HG03565 (cell line): ENCODE measurements around the gene SNAP47.

Experiments used
- ATAC-seq: cut with Tn5 transposase; IDR thresholded peaks from one replicate; pipeline ENCODE4 v1.9.1; 2021; ENCODE audit warnings: mild to moderate bottlenecking, moderate library complexity; ENCODE audit not compliant: unreplicated experiment

Gene SNAP47

GRCh38 chr1:227793948-227794816 is 58.9 kb downstream of the SNAP47 start:
- ATAC-seq: no peak

DNA sequence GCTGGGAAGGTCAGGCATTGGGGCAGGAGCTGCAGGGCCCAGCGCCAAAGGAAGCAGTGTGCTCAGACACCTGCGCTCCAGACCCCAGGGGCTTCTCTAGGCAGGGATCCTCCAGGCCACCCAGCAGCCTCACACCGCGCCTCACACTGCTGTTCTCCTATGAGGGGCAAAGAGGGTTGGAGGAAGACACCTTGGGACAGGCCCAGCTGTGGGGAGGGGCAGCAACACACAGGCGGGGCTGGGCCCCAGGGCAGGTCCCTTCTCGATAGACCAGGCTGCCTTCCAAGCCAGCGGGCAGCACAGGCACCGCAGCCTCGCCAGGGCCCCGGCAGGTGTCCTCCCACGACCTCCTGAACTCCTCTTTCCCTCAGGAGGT is 59.6 kb downstream of the SNAP47 start:
- ATAC-seq: no peak

- no peak for ATAC-seq
Measured at GRCh38 chr1:227795732-227796131, 60.5 kb downstream of the SNAP47 start.

DNA sequence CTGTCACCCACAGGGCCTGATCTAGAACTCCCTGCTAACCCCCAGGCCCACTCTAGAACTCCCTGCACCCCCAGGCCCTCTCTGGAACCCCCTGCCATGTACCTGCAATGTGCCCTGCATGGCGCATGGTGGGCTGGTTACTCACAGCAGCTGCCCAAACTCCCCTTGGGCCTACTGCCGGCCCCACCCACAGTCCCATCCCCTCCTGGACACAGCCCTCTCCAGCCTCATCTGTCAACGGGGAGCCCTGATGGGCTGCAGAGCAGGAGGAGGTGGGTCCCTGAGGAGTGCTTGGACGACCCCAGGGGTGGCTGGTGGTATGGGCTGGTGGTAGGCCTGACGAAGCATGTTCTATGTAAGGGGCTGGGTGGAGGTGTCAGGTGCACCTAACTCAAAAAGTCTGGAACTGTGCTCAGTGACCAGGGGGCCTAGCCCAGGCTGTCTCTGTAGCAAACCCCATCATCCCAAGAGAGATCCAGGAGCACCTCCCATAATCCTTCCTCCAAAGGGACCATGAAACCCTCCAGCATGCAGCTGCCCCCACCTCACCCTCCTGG is 61.2 kb downstream of the SNAP47 start:
- no peak for ATAC-seq

DNA sequence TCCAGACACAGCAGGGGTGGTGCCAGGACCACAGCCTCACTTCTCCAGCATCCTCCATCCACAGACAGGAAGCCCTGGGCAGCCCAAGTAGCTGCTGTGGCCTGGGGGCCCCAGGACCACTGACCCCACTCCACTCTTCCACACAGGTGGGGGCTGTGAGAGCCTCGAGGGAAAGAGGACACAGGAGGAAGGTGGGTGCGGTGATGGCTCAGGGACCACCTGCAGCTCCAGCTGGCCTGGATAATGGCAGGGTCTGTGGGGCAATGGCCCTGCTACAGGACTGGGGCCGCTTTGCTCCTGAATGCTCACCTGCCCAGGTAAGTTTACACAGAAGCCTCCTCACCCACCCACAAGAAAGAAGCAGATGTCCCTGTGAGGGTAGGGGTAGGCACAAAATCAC is 61.9 kb downstream of the SNAP47 start:
- ATAC-seq: no peak

DNA sequence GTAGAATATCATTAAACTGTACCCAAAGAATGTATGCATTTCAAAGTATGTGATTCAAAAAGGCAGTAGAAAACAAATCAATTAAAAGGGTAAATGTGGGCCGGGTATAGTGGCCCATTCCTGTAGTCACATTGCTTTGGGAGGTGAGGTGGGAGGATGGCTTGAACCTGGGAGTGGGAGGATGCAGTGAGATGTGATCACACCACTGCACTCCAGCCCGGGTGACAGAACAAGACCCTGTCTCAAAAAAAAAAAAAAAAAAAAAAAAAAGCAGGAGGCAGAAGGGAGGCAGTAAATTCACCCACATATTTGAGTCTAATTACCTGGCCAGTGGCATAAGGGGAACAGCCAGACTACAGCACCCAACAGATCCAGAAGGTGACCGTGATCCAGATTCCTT is 62.4 kb downstream of the SNAP47 start:
- no peak for ATAC-seq

- no peak for ATAC-seq
Measured at GRCh38 chr1:227798078-227798802, 63.0 kb downstream of the SNAP47 start.

DNA sequence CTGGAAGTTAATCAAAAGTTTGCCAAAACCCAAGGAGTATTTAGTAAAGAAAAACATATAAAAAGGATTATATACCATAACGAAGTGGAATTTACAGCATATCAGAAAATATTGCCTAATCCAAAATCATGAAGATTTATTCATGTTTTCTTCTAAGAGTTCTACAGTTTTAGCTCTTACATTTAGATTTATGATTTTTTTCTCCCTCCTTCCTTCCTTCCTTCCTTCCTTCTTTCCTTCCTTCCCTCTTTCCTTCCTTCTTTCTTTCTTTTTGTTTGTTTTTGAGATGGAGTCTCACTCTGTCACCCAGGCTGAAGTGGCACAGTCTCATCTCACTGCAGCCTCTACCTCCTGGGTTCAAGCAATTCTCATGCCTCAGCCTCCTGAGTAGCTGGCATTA is 64.5 kb downstream of the SNAP47 start:
- no peak for ATAC-seq

- no peak for ATAC-seq
Measured at GRCh38 chr1:227803933-227804332, 68.7 kb downstream of the SNAP47 start.

DNA sequence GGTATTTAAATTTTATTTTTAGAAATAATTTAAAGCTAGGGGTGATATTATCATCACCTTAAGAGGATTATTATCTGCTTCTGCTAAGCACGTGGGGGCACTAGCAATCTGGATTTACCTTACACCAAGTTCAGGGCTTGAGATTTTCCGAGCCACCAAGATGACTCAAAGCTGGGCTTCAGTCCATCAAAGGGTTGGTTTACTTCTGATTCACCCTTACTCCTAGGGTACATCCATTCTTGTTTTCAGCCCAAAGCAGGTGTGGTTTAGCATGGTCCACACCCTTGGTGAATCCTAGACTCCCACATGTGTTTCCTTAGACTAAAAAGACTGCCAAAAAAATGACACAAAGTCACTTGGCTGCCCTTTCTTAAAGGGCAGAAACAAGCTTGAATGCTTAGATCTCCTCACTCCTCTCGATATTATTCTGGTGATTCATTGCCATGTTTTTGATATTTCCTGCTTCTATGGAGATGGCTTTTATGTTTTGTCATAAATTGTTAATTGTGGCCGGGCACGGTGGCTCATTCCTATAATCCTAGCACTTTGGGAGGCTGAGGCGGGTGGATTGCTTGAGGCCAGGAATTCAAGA is 70.5 kb downstream of the SNAP47 start:
- ATAC-seq: no peak

- no peak for ATAC-seq
Measured at GRCh38 chr1:227808566-227808965, 73.3 kb downstream of the SNAP47 start.

DNA sequence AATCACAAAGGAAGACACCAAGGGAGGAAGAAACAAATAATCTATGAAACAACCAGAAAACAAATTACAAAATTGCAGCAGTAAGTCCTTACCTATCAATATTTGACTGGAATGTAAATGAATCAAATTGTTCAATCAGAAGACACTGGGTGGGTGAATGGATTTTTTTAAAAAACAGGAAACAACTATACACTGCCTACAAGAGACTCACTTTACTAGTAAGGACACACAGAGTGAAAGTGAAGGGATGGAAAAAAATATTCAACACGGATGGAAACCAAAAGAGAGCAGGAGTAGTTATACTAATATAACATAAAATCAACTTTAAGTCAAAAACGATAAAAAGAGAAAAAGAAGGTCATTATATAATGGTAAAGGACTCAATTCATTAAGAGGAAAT is 73.8 kb downstream of the SNAP47 start:
- no peak for ATAC-seq

- no peak for ATAC-seq
Measured at GRCh38 chr1:227813962-227814361, 78.7 kb downstream of the SNAP47 start.

- ATAC-seq: no peak
Measured at GRCh38 chr1:227815468-227816409, 80.5 kb downstream of the SNAP47 start, which contains the start of gene PRSS38. Gene PRSS38, plus strand, starts transcription at chr1:227815675. Its CDS starts 42 bp downstream, at chr1:227815717.

GRCh38 chr1:227816750-227817446 is 81.7 kb downstream of the SNAP47 start:
- ATAC-seq: no peak

GRCh38 chr1:227823537-227823936 is 88.3 kb downstream of the SNAP47 start:
- no peak for ATAC-seq

DNA sequence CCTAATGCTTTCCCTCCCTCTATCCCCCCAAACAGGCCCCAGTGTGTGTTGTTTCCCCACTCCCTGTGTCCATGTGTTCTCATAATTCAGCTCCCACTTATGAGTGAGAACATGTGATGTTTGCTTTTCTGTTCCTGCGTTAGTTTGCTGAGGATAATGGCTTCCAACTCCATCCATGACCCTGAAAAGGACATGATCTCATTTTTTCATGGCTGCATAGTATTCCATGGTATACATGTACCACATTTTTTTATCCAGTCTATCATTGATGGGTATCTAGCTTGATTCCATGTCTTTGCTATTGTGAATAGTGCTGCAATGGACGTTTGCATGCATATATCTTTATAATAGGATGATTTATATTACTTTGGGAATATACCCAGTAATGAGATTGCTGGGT is 89.0 kb downstream of the SNAP47 start:
- no peak for ATAC-seq

GRCh38 chr1:227828786-227829185 is 93.6 kb downstream of the SNAP47 start:
- no peak for ATAC-seq
